Parathyroid adenoma (tissue), 2 donors: ENCODE data around the gene MPC1.

ENCODE experiments used
- H2AFZ ChIP-seq: fragments of 300-600 bp; sonication (generic); one replicate; pipeline ENCODE4 v1.7.0; 2017; ENCODE audit warnings: antibody characterized with exemption, mild to moderate bottlenecking
- H3K27ac ChIP-seq: fragments of 300-600 bp; sonication (generic); one replicate; pipeline ENCODE4 v1.7.0; 2017
- H3K27me3 ChIP-seq: fragments of 300-600 bp; sonication (generic); one replicate; pipeline ENCODE4 v1.7.0; 2017; ENCODE audit warnings: low read length; ENCODE audit not compliant: control insufficient read depth, insufficient read depth
- H3K36me3 ChIP-seq: fragments of 300-600 bp; sonication (generic); one replicate; pipeline ENCODE4 v1.7.0; 2017; ENCODE audit warnings: low read length; ENCODE audit not compliant: control insufficient read depth, insufficient read depth
- H3K4me1 ChIP-seq: fragments of 300-600 bp; sonication (generic); one replicate; pipeline ENCODE4 v1.7.0; 2017; ENCODE audit warnings: control low read depth
- H3K4me2 ChIP-seq: fragments of 300-600 bp; sonication (generic); one replicate; pipeline ENCODE4 v1.7.0; 2017; ENCODE audit warnings: low read length
- H3K4me3 ChIP-seq: fragments of 300-600 bp; sonication (generic); one replicate; pipeline ENCODE4 v1.7.0; 2017; ENCODE audit warnings: low read depth, low read length
- H3K79me2 ChIP-seq: fragments of 300-600 bp; sonication (generic); one replicate; pipeline ENCODE4 v1.7.0; 2017; ENCODE audit warnings: control low read depth
- H3K9ac ChIP-seq: fragments of 300-600 bp; sonication (generic); one replicate; pipeline ENCODE4 v1.7.0; 2017; ENCODE audit warnings: mild to moderate bottlenecking
- H3K9me3 ChIP-seq: fragments of 300-600 bp; sonication (generic); one replicate; pipeline ENCODE4 v1.7.0; 2017; ENCODE audit warnings: low read length; ENCODE audit not compliant: control insufficient read depth
- CTCF ChIP-seq: fragments of 300-600 bp; sonication (generic); IDR thresholded peaks from one replicate; pipeline ENCODE4 v1.7.0; 2017; ENCODE audit warnings: antibody characterized with exemption, mild to moderate bottlenecking
- donor health status: primary hyperparathyroidism.

Gene MPC1

GRCh38 chr6:166335378-166336302 is 47.1 kb downstream of the MPC1 start:
- H3K9ac ChIP-seq = no peak overlapping the region
- H3K4me3 ChIP-seq = no peak overlapping the region
- no peak for TF ChIP-seq CTCF
- no peaks in the 10 kb centered on the region for H3K9me3 ChIP-seq
- no peak overlapping the region for H3K27ac ChIP-seq
- H3K79me2 ChIP-seq = peaks cover 22% of the 10 kb centered on the region
- no peak overlapping the region for H2AFZ ChIP-seq
- peaks cover 8% of the 10 kb centered on the region for H3K4me1 ChIP-seq
- H3K27me3 ChIP-seq = no peaks in the 10 kb centered on the region
- H3K36me3 ChIP-seq = no peaks in the 10 kb centered on the region
- H3K4me2 ChIP-seq = no peak overlapping the region

GRCh38 chr6:166334878-166335277 is 47.9 kb downstream of the MPC1 start:
- H3K79me2 ChIP-seq = peaks cover 18% of the 10 kb centered on the region
- no peak overlapping the region for H3K9ac ChIP-seq
- H2AFZ ChIP-seq = no peak overlapping the region
- peaks cover 5% of the 10 kb centered on the region for H3K4me1 ChIP-seq
- no peak overlapping the region for H3K4me3 ChIP-seq
- no peaks in the 10 kb centered on the region for H3K36me3 ChIP-seq
- H3K9me3 ChIP-seq = no peaks in the 10 kb centered on the region
- H3K4me2 ChIP-seq = no peak overlapping the region
- no peak for TF ChIP-seq CTCF
- H3K27ac ChIP-seq = no peak overlapping the region
- no peaks in the 10 kb centered on the region for H3K27me3 ChIP-seq

- no peak overlapping the region for H3K27ac ChIP-seq
- peaks cover 3% of the 10 kb centered on the region for H3K4me1 ChIP-seq
Observed at GRCh38 chr6:166333172-166333995, 49.4 kb downstream of the MPC1 start.

More at GRCh38 chr6:166333172-166333995, 49.4 kb downstream of the MPC1 start:
- Histone ChIP-seq H2AFZ (no peak overlapping the region), H3K9me3 (no peaks in the 10 kb centered on the region), H3K4me3 (no peak overlapping the region), H3K4me2 (no peak overlapping the region), H3K27me3 (no peaks in the 10 kb centered on the region), H3K79me2 (peaks cover 7% of the 10 kb centered on the region), H3K9ac (no peak overlapping the region), H3K36me3 (no peaks in the 10 kb centered on the region)
- no peak for TF ChIP-seq CTCF
